HUES6 (cell line): ENCODE data around the gene CYSTM1.

Source experiments
- H3K27ac ChIP-seq: 2 replicates; pipeline ENCODE4 v1.7.0; 2013; ENCODE audit warnings: low read depth, mild to moderate bottlenecking, low read length, inconsistent platforms
- H3K27me3 ChIP-seq: 2 replicates; pipeline ENCODE4 v1.6.1; 2013; ENCODE audit warnings: low read length; ENCODE audit not compliant: control insufficient read depth, insufficient read depth
- H3K36me3 ChIP-seq: 2 replicates; pipeline ENCODE4 v1.6.1; 2013; ENCODE audit warnings: low read length; ENCODE audit not compliant: control insufficient read depth, insufficient read depth
- H3K4me1 ChIP-seq: 2 replicates; pipeline ENCODE4 v1.6.1; 2013; ENCODE audit warnings: low read length; ENCODE audit not compliant: control insufficient read depth, insufficient read depth
- H3K4me3 ChIP-seq: 2 replicates; pipeline ENCODE4 v1.5.1; 2013; ENCODE audit warnings: low read depth, low read length
- H3K9ac ChIP-seq: one replicate; pipeline ENCODE4 v1.6.1; 2013; ENCODE audit warnings: mild to moderate bottlenecking, low read length
- H3K9me3 ChIP-seq: 2 replicates; pipeline ENCODE4 v1.6.1; 2013; ENCODE audit warnings: low read depth, low read length; ENCODE audit not compliant: control insufficient read depth, insufficient read depth

The CYSTM1 gene

GRCh38 chr5:140239461-140239860 is 64.5 kb downstream of the CYSTM1 start:
- no peak overlapping the region for H3K4me3 ChIP-seq
- no peaks in the 10 kb centered on the region for H3K27me3 ChIP-seq
- H3K27ac ChIP-seq, result no peak overlapping the region
- peaks cover 16% of the 10 kb centered on the region for H3K4me1 ChIP-seq
- no peaks in the 10 kb centered on the region for H3K9me3 ChIP-seq
- H3K36me3 ChIP-seq, result peaks cover 7% of the 10 kb centered on the region; the same call in 1 of the 2 replicates
- no peak overlapping the region for H3K9ac ChIP-seq

DNA sequence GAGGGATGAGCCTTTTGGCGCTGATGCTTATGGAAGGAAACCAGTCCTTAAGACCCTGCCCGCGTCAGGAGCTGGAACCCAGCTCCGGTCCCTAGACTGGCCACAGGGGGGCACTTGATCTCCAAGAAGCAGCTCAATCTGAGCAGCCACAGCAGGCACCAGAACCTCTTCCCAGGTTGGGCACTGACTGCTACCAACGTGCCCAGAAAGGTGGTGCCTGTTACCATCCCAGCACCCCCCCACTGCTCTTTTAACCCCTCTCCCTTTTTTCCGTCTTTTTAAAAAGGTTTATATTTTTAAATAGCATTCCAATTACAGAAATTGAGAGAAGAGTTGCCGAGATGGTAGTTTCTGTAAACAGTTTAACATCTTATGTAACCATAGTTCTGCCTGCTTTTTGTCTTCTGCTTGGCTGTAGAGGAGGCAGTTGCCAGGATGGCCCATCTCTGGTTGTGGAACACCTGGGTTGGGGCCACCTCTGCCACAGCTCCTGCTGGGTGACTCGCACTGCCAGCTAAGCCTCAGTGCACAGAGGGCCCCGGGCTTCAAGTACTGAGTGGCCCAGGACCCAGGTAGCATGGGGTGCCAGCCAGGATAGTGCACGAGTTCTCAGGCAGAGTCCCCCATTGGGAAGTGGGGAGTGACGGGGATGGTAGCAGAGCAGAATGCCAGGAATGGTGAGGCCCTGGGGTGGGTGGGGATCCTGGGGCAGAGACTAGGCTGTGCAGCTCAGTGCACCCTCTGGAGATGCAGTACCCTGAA is 65.1 kb downstream of the CYSTM1 start:
- Histone ChIP-seq H3K4me3 (no peak overlapping the region), H3K27me3 (no peaks in the 10 kb centered on the region), H3K4me1 (peaks cover 20% of the 10 kb centered on the region), H3K9ac (no peak overlapping the region), H3K36me3 (peaks cover 10% of the 10 kb centered on the region), H3K9me3 (no peaks in the 10 kb centered on the region), H3K27ac (no peak overlapping the region)

GRCh38 chr5:140240987-140241706 is 66.2 kb downstream of the CYSTM1 start:
- no peak overlapping the region for H3K4me3 ChIP-seq
- H3K9ac ChIP-seq, result no peak overlapping the region
- no peaks in the 10 kb centered on the region for H3K9me3 ChIP-seq
- H3K27me3 ChIP-seq, result no peaks in the 10 kb centered on the region
- H3K27ac ChIP-seq, result no peak overlapping the region
- peaks cover 28% of the 10 kb centered on the region for H3K4me1 ChIP-seq
- H3K36me3 ChIP-seq, result peaks cover 10% of the 10 kb centered on the region

DNA sequence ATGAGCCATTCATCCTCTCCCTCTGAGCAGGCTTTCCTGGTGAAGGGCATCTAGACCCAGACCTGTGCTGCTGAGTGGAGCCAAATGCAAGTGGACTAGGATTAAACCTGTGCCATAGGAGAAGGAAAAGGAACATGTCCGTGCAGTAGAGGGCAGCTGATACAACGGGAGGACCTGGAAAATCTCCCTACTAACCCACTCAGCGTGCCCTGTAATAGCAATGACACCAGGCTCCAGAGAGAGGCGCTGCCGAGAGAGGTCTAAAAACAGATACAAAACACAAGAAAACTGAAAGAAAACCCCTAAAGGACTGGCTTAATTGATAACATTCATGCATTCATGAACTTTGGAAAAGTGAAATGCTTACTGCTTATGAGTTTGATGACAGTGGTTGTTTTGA is 67.1 kb downstream of the CYSTM1 start:
- Histone ChIP-seq H3K4me1 (peaks cover 36% of the 10 kb centered on the region), H3K9ac (no peak overlapping the region), H3K4me3 (no peak overlapping the region), H3K36me3 (peaks cover 10% of the 10 kb centered on the region), H3K27ac (no peak overlapping the region), H3K9me3 (no peaks in the 10 kb centered on the region), H3K27me3 (no peaks in the 10 kb centered on the region)

DNA sequence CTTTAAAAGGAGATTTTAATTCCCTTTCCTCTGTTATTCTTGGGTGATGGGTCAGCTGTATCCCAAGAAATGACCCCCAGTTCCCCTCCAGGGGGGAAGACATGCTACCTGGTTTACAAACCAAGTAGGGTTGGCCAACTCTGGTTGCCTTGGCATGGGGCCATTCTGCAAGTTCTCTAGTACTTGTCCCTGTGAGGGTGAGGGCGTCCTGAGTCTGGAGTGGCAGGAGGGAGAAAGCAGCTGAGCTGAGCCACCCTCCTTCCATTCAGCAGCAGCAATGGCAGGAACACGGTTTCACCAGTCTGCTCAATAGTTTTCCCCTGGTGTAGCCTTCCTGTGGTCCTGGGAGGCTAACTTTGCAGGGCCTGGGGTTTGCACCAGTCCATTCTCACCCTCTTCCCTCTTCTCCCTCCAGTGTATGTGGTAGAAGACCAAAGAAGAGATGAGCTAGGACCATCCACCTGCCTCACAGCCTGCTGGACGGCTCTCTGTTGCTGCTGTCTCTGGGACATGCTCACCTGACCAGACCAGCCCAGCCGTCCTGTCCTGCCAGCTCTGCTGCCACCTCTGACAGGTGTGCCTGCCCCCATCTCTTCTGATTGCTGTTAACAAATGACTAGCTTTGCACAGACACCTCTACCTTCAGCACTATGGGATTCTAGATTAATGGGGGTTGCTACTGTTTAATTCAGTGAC is 68.0 kb downstream of the CYSTM1 start:
- Histone ChIP-seq H3K4me1 (peaks cover 36% of the 10 kb centered on the region), H3K27ac (no peak overlapping the region), H3K4me3 (no peak overlapping the region), H3K9ac (no peak overlapping the region), H3K9me3 (no peaks in the 10 kb centered on the region), H3K36me3 (peaks cover 10% of the 10 kb centered on the region), H3K27me3 (no peaks in the 10 kb centered on the region)

- Histone ChIP-seq H3K36me3 (peaks cover 10% of the 10 kb centered on the region), H3K9ac (no peak overlapping the region), H3K4me3 (no peak overlapping the region), H3K27me3 (no peaks in the 10 kb centered on the region), H3K9me3 (no peaks in the 10 kb centered on the region), H3K27ac (no peak overlapping the region), H3K4me1 (peaks cover 36% of the 10 kb centered on the region)
These were observed 68.8 kb downstream of the CYSTM1 start for GRCh38 chr5:140243706-140244250.

GRCh38 chr5:140244525-140245025 is 69.6 kb downstream of the CYSTM1 start:
- Histone ChIP-seq H3K9me3 (no peaks in the 10 kb centered on the region), H3K36me3 (peaks cover 10% of the 10 kb centered on the region), H3K4me3 (no peak overlapping the region), H3K4me1 (peaks cover 36% of the 10 kb centered on the region), H3K27me3 (no peaks in the 10 kb centered on the region), H3K27ac (no peak overlapping the region), H3K9ac (no peak overlapping the region)

DNA sequence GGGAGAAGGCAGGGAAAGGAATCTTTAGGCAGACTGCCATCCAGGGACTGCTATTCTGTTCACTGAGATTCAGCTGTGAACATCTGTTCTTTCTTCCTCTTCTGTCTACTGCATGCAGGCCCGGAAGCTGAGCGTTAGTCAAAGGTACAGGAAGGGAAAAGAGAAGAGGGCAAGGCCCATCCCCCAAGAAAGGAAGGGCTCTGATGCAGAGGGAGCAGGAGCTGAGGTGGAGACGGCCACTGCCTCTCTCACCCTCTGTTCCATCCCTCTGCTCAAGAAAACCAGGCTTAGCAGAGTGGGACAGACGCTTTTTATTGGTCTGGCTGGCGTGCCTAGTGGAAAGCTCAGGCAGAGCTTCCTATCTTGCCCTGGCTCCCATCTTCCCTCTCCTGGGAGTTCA is 70.4 kb downstream of the CYSTM1 start:
- no peak overlapping the region for H3K27ac ChIP-seq
- no peak overlapping the region for H3K4me3 ChIP-seq
- H3K27me3 ChIP-seq, result no peaks in the 10 kb centered on the region
- no peaks in the 10 kb centered on the region for H3K9me3 ChIP-seq
- H3K36me3 ChIP-seq, result peaks cover 14% of the 10 kb centered on the region
- peaks cover 36% of the 10 kb centered on the region for H3K4me1 ChIP-seq
- H3K9ac ChIP-seq, result no peak overlapping the region

DNA sequence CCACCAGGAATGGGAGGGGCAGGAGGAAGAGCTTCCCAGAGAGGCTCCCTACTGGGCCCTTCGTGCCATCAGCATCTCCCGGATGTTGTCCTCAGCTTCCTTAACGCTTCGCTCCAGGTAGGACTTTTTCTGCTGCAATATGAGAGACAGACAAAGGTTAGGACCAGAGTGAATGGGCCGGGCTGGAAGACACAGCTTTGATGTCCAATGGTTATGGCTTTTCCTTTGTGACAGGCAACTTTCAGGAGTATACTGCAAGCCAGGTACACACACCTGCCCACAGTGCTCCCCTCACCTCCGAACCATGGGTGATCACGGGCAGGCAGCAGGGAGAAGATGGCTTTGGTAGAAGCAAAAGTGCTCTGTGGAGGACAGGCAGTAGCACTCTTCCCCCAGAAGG is 70.9 kb downstream of the CYSTM1 start:
- no peak overlapping the region; the same call in 1 of the 2 replicates for H3K27ac ChIP-seq
- peaks cover 17% of the 10 kb centered on the region for H3K36me3 ChIP-seq
- H3K4me3 ChIP-seq, result no peak overlapping the region
- no peaks in the 10 kb centered on the region for H3K27me3 ChIP-seq
- no peaks in the 10 kb centered on the region for H3K9me3 ChIP-seq
- peaks cover 34% of the 10 kb centered on the region for H3K4me1 ChIP-seq
- no peak overlapping the region for H3K9ac ChIP-seq

DNA sequence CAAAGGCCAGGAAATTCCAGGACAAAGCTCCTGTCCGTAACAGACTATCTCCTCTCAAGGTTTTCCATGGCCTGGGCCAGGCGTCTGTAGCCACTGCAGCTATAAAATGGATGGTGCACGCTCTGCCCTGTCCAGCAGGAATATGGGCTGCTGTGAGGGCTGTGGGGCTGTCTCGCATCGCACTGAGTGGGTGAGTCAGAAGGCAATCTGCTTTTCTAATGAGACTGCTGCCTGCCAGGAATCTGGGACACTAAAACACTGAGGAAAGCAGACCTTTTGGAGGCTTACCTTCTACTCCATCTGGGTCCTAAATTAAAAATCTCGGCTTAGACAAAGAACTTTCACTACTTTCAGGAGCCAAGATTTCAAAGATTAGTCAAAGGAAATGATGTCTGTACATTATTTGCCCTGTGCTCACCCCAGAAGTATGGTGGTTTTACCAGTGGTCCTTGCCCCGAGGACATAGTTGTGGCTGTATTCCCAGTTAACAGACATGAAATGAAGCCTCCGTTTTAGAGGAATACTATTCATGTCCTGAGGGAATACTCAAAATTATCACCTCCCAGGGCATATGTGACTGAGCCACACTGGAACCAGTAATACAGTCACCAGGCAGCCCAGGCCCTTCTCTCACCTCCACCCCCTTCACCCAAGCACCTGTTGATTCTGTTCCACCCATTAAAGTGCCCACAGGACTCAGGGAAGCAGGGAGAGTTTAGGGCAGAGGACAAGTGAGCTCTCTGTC is 71.6 kb downstream of the CYSTM1 start:
- Histone ChIP-seq H3K27ac (no peak overlapping the region; the same call in 1 of the 2 replicates), H3K27me3 (no peaks in the 10 kb centered on the region), H3K36me3 (peaks cover 17% of the 10 kb centered on the region), H3K4me1 (peaks cover 28% of the 10 kb centered on the region), H3K4me3 (no peak overlapping the region), H3K9me3 (no peaks in the 10 kb centered on the region), H3K9ac (no peak overlapping the region)
